ENCODE measurements around the gene HECW1. TPM values are rescaled to one million over a fixed set of nuclear protein-coding genes. Genes with fewer than 3 reads are reported as not detected.
"Not testable (repeated sequence)": the region's sequence is repeated elsewhere in the genome, so short reads cannot be mapped to it uniquely, and the experiment has no call there.

Gene HECW1
- total RNA-seq, 1 experiment from 2014 or later: 35.3 TPM

GRCh38 chr7:43193893-43194292 lies 81.4 kb downstream of the HECW1 start:
- no peak for DNase-seq (ENCODE audit: low read depth)
- in situ Hi-C loops (cut with HindIII; ENCODE audit: low pct_unique_long_range_greater_than_20kb, low sequenced_read_pairs): no loop called here

- no peak for DNase-seq (ENCODE audit: low read depth)
- in situ Hi-C loops (cut with HindIII; ENCODE audit: low pct_unique_long_range_greater_than_20kb, low sequenced_read_pairs): no loop called here
These were observed 82.8 kb downstream of the HECW1 start for GRCh38 chr7:43195256-43195655.

GRCh38 chr7:43195768-43196167 lies 83.3 kb downstream of the HECW1 start:
- no peak for DNase-seq (ENCODE audit: low read depth)
- in situ Hi-C loops (cut with HindIII; ENCODE audit: low pct_unique_long_range_greater_than_20kb, low sequenced_read_pairs): no loop called here

GRCh38 chr7:43196379-43196778 lies 83.9 kb downstream of the HECW1 start:
- DNase-seq (ENCODE audit: low read depth): peak; percentile 50
- in situ Hi-C loops (cut with HindIII; ENCODE audit: low pct_unique_long_range_greater_than_20kb, low sequenced_read_pairs): no loop called here

GRCh38 chr7:43198016-43198415 lies 85.6 kb downstream of the HECW1 start:
- no peak for DNase-seq (ENCODE audit: low read depth)
- in situ Hi-C loops (cut with HindIII; ENCODE audit: low pct_unique_long_range_greater_than_20kb, low sequenced_read_pairs): no loop called here

- DNase-seq (ENCODE audit: low read depth): no peak
- in situ Hi-C loops (cut with HindIII; ENCODE audit: low pct_unique_long_range_greater_than_20kb, low sequenced_read_pairs): no loop called here
These were observed 86.2 kb downstream of the HECW1 start for GRCh38 chr7:43198599-43199090.

- no peak for DNase-seq (ENCODE audit: low read depth)
- in situ Hi-C loops (cut with HindIII; ENCODE audit: low pct_unique_long_range_greater_than_20kb, low sequenced_read_pairs): no loop called here
These were observed 87.1 kb downstream of the HECW1 start for GRCh38 chr7:43199371-43200160.

- in situ Hi-C loops (cut with HindIII; ENCODE audit: low pct_unique_long_range_greater_than_20kb, low sequenced_read_pairs): no loop called here
- no peak for DNase-seq (ENCODE audit: low read depth)
These were observed 89.5 kb downstream of the HECW1 start for GRCh38 chr7:43201912-43202311.

- no peak for DNase-seq (ENCODE audit: low read depth)
- in situ Hi-C loops (cut with HindIII; ENCODE audit: low pct_unique_long_range_greater_than_20kb, low sequenced_read_pairs): no loop called here
These were observed 91.6 kb downstream of the HECW1 start for GRCh38 chr7:43204081-43204480.

GRCh38 chr7:43205171-43205795 lies 92.8 kb downstream of the HECW1 start:
- in situ Hi-C loops (cut with HindIII; ENCODE audit: low pct_unique_long_range_greater_than_20kb, low sequenced_read_pairs): no loop called here
- no peak for DNase-seq (ENCODE audit: low read depth)

- in situ Hi-C loops (cut with HindIII; ENCODE audit: low pct_unique_long_range_greater_than_20kb, low sequenced_read_pairs): no loop called here
- DNase-seq (ENCODE audit: low read depth): no peak
These were observed 95.8 kb downstream of the HECW1 start for GRCh38 chr7:43208242-43208641.

GRCh38 chr7:43210539-43210938 lies 98.1 kb downstream of the HECW1 start:
- DNase-seq (ENCODE audit: low read depth); in situ Hi-C loops (cut with HindIII; ENCODE audit: low pct_unique_long_range_greater_than_20kb, low sequenced_read_pairs): not testable (repeated sequence)

- DNase-seq (ENCODE audit: low read depth): no peak
- in situ Hi-C loops (cut with HindIII; ENCODE audit: low pct_unique_long_range_greater_than_20kb, low sequenced_read_pairs): no loop called here
These were observed 98.8 kb downstream of the HECW1 start for GRCh38 chr7:43211286-43211685.

GRCh38 chr7:43211693-43212092 lies 99.2 kb downstream of the HECW1 start:
- in situ Hi-C loops (cut with HindIII; ENCODE audit: low pct_unique_long_range_greater_than_20kb, low sequenced_read_pairs): no loop called here
- DNase-seq (ENCODE audit: low read depth): peak; percentile 18

- in situ Hi-C loops (cut with HindIII; ENCODE audit: low pct_unique_long_range_greater_than_20kb, low sequenced_read_pairs): no loop called here
- no peak for DNase-seq (ENCODE audit: low read depth)
These were observed 100.5 kb downstream of the HECW1 start for GRCh38 chr7:43212921-43213320.

- in situ Hi-C loops (cut with HindIII; ENCODE audit: low pct_unique_long_range_greater_than_20kb, low sequenced_read_pairs): no loop called here
- no peak for DNase-seq (ENCODE audit: low read depth)
These were observed 102.6 kb downstream of the HECW1 start for GRCh38 chr7:43215061-43215460.

- in situ Hi-C loops (cut with HindIII; ENCODE audit: low pct_unique_long_range_greater_than_20kb, low sequenced_read_pairs): no loop called here
- DNase-seq (ENCODE audit: low read depth): no peak
These were observed 104.6 kb downstream of the HECW1 start for GRCh38 chr7:43217055-43217454.

- in situ Hi-C loops (cut with HindIII; ENCODE audit: low pct_unique_long_range_greater_than_20kb, low sequenced_read_pairs); DNase-seq (ENCODE audit: low read depth): not testable (repeated sequence)
These were observed 106.5 kb downstream of the HECW1 start for GRCh38 chr7:43218901-43219300.

- in situ Hi-C loops (cut with HindIII; ENCODE audit: low pct_unique_long_range_greater_than_20kb, low sequenced_read_pairs): no loop called here
- peak; percentile 48 for DNase-seq (ENCODE audit: low read depth)
These were observed 107.8 kb downstream of the HECW1 start for GRCh38 chr7:43220250-43220649.

- DNase-seq (ENCODE audit: low read depth): no peak
- in situ Hi-C loops (cut with HindIII; ENCODE audit: low pct_unique_long_range_greater_than_20kb, low sequenced_read_pairs): no loop called here
These were observed 108.3 kb downstream of the HECW1 start for GRCh38 chr7:43220742-43221141.

All from Caki2 (cell line).